Panc1 (cell line): ENCODE data around the gene RBM44. TPM values are rescaled to one million over a fixed set of nuclear protein-coding genes. Genes with fewer than 3 reads are reported as not detected.
A peak's percentile ranks its signal among the peaks of the same experiment; 100 is the strongest.

Source experiments
- ATAC-seq: fragments of 200-7000 bp; cut with Tn5 transposase; 2 replicates; pipeline ENCODE4 v1.9.1; 2020; ENCODE audit warnings: mild to moderate bottlenecking, moderate library complexity
- BruUV-seq: library from RNA; stranded (reverse); fragments of 400-500 nt; replicated peaks from 2 replicates; lab custom pipeline; 2021; lab: Mats Ljungman, UMichigan
- CTCF ChIA-PET: fragments of 300-600 bp; sonication (Branson Sonifier 250); formaldehyde crosslinking; loops from one replicate; lab custom pipeline; 2022; ENCODE audit warnings: antibody characterized with exemption; lab: Charles Lee
- POLR2A ChIA-PET: fragments of 300-600 bp; sonication (Branson Sonifier 250); formaldehyde crosslinking; loops from one replicate; lab custom pipeline; 2022; ENCODE audit warnings: antibody characterized with exemption; lab: Charles Lee
- DNase-seq: peaks from one replicate; pipeline ENCODE4 v3.0.0-alpha.2; 2010; ENCODE audit warnings: low read depth, low spot score
- H3K27ac ChIP-seq: 2 replicates; pipeline ENCODE4 v1.5.1; 2011; ENCODE audit warnings: mild to moderate bottlenecking, low read length, inconsistent platforms
- H3K27me3 ChIP-seq: fragments of 200-500 bp; sonication (Bioruptor generic); 2 replicates; pipeline ENCODE4 v1.6.0; 2014; ENCODE audit warnings: low read length, inconsistent platforms; ENCODE audit not compliant: control insufficient read depth, insufficient read depth
- H3K36me3 ChIP-seq: fragments of 200-500 bp; sonication (Bioruptor generic); 2 replicates; pipeline ENCODE4 v1.5.1; 2014; ENCODE audit warnings: inconsistent platforms, mild to moderate bottlenecking, low read length, moderate library complexity; ENCODE audit not compliant: control insufficient read depth, insufficient read depth
- H3K4me1 ChIP-seq: 2 replicates; pipeline ENCODE4 v1.5.1; 2011; ENCODE audit warnings: inconsistent platforms, mild to moderate bottlenecking, low read length, moderate library complexity; ENCODE audit not compliant: control insufficient read depth, insufficient read depth
- H3K4me3 ChIP-seq, 2 experiments: 2 replicates each; pipeline ENCODE4 v1.5.1; 2011 to 2012; ENCODE audit warnings: low read depth in 2 of 2, low read length in 2 of 2, mild to moderate bottlenecking in 2 of 2, inconsistent platforms in 1 of 2, moderate library complexity in 1 of 2
- H3K9me3 ChIP-seq: fragments of 200-500 bp; sonication (Bioruptor generic); 2 replicates; pipeline ENCODE4 v1.5.1; 2014; ENCODE audit warnings: low read depth, mild to moderate bottlenecking, inconsistent platforms, low read length, moderate library complexity; ENCODE audit not compliant: control insufficient read depth, insufficient read depth
- CTCF ChIP-seq: fragments of 450-650 bp; IDR thresholded peaks from 2 replicates; pipeline ENCODE4 v1.5.1; 2017; ENCODE audit warnings: mild to moderate bottlenecking
- POLR2AphosphoS5 ChIP-seq: IDR thresholded peaks from 2 replicates; pipeline ENCODE4 v1.6.1; 2012; ENCODE audit warnings: mild to moderate bottlenecking, low read depth, low read length, moderate library complexity
- REST ChIP-seq, 2 experiments: IDR thresholded peaks; 2 replicates each; pipeline ENCODE4 v1.6.1; 2011 to 2012; ENCODE audit warnings: low read depth in 2 of 2, control low read depth in 1 of 2, low read length in 1 of 2, mild to moderate bottlenecking in 1 of 2, moderate library complexity in 1 of 2; ENCODE audit not compliant: insufficient read depth in 1 of 2
- SIN3A ChIP-seq: IDR thresholded peaks from 2 replicates; pipeline ENCODE4 v1.6.1; 2012; ENCODE audit warnings: low read depth, mild to moderate bottlenecking, low read length, moderate library complexity, borderline replicate concordance; ENCODE audit not compliant: insufficient read depth
- TCF7L2 ChIP-seq: IDR thresholded peaks from 2 replicates; pipeline ENCODE4 v1.6.1; 2011; ENCODE audit warnings: mild to moderate bottlenecking, low read depth, low read length, inconsistent platforms
- in situ Hi-C: cut with HindIII; loops from 2 replicates; pipeline ENCODE4 v1.10.0; 2016; ENCODE audit warnings: low sequenced_read_pairs, low pct_unique_long_range_greater_than_20kb
- intact Hi-C: fragments of 100-400 bp; cut with micrococcal nuclease; formaldehyde crosslinking; loops from one replicate; pipeline ENCODE4 v1.10.0; 2022; ENCODE audit not compliant: unreplicated experiment
- total RNA-seq: library from RNA; stranded (reverse); gene quantifications from one replicate; pipeline ENCODE4 v1.2.1, GENCODE V29; 2021; ENCODE audit not compliant: unreplicated experiment

RBM44 gene
- total RNA-seq, 1 experiment from 2014 or later, result 0.90 TPM

GRCh38 chr2:237773826-237774225, 24.8 kb upstream of the RBM44 start:
- BruUV-seq, result no TSS peak
- in situ Hi-C loops (no loop called here), intact Hi-C loops (no loop called here)
- no peaks in the 10 kb centered on the region for H3K9me3 ChIP-seq
- TF ChIP-seq POLR2AphosphoS5, result no peak
- TF ChIP-seq TCF7L2, result no peak
- TF ChIP-seq CTCF, result no peak
- no peak for TF ChIP-seq REST (IDR thresholded peaks at IDR 0.05; ENCODE audit: insufficient read depth in 1 of 2, low read depth in 2 of 2, low read length in 1 of 2)
- TF ChIP-seq SIN3A, result no peak
- no peaks in the 10 kb centered on the region for H3K27me3 ChIP-seq
- H3K36me3 ChIP-seq, result peaks cover 13% of the 10 kb centered on the region
- no peaks in the 10 kb centered on the region for H3K4me1 ChIP-seq
- H3K27ac ChIP-seq, result no peak overlapping the region
- POLR2A ChIA-PET, result no interaction called here
- ATAC-seq (no peak), DNase-seq (no peak)
- CTCF ChIA-PET, result interaction anchor here (1.3 kb wide), 1 partner anchor 100 kb away, joined by 6 read pairs; no protein-coding TSS in a partner anchor
- no peak overlapping the region for H3K4me3 ChIP-seq

- Histone ChIP-seq H3K36me3 (peaks cover 11% of the 10 kb centered on the region), H3K27ac (no peak overlapping the region), H3K4me3 (no peak overlapping the region), H3K4me1 (no peaks in the 10 kb centered on the region), H3K27me3 (no peaks in the 10 kb centered on the region), H3K9me3 (no peaks in the 10 kb centered on the region)
- TF ChIP-seq CTCF (peak; percentile 86), POLR2AphosphoS5 (no peak)
- intact Hi-C loops (no loop called here), in situ Hi-C loops (no loop called here)
- DNase-seq (peak; percentile 35), ATAC-seq (peak; percentile 96)
- ChIA-PET CTCF (interaction anchor here (0.5 to 1.3 kb wide), 5 partner anchors 10 to 378 kb away, joined by 3 to 8 read pairs (median 4); no protein-coding TSS in a partner anchor), POLR2A (no interaction called here)
- BruUV-seq, result no TSS peak
Measured at GRCh38 chr2:237774811-237775553, 23.6 kb upstream of the RBM44 start.
